Transverse colon (tissue), 3 donors: ENCODE data around the gene OSM.

Experiments
- CTCF ChIP-seq, 5 experiments: fragments of 200-600 bp in 3 of 5; fragments of 450-650 bp in 2 of 5; sonication (generic) in 3 of 5; IDR thresholded peaks; 1 replicate in 2 of 5; 2 replicates in 3 of 5; pipeline ENCODE4 v1.5.1; 2016 to 2017; ENCODE audit warnings: antibody characterized with exemption in 5 of 5, inconsistent platforms in 3 of 5, mild to moderate bottlenecking in 2 of 5, moderate library complexity in 1 of 5
- EP300 ChIP-seq: sonication (generic); formaldehyde crosslinking; IDR thresholded peaks from one replicate; pipeline ENCODE4 v1.6.1; 2017; ENCODE audit warnings: antibody characterized with exemption, low read depth
- POLR2A ChIP-seq: fragments of 450-650 bp; IDR thresholded peaks from one replicate; pipeline ENCODE4 v1.6.1; 2016; ENCODE audit warnings: antibody characterized with exemption, mild to moderate bottlenecking, moderate library complexity

- TF ChIP-seq POLR2A (no peak), CTCF (IDR thresholded peaks at IDR 0.05) (no peak), EP300 (no peak)
These were observed 2.8 kb downstream of the OSM start for GRCh38 chr22:30263883-30264282.
